H1 (cell line): ENCODE measurements around the gene RPIA. TPM values are rescaled to one million over a fixed set of nuclear protein-coding genes. Genes with fewer than 3 reads are reported as not detected.

Experiments used
- CHD2 ChIP-seq: IDR thresholded peaks from 2 replicates; pipeline ENCODE4 v1.6.1; 2012; ENCODE audit warnings: low read length, improper control_type of control experiment
- CHD7 ChIP-seq: fragments of 300-600 bp; sonication (generic); IDR thresholded peaks from 2 replicates; pipeline ENCODE4 v1.7.1; 2012; ENCODE audit warnings: low read length, moderate library complexity, mild to moderate bottlenecking, inconsistent platforms; ENCODE audit not compliant: insufficient replicate concordance
- POU5F1 ChIP-seq: IDR thresholded peaks from 2 replicates; pipeline ENCODE4 v1.6.1; 2011; ENCODE audit warnings: low read depth, mild to moderate bottlenecking, low read length, moderate library complexity
- TCF12 ChIP-seq: IDR thresholded peaks from 2 replicates; pipeline ENCODE4 v1.6.1; 2011; ENCODE audit warnings: low read depth, mild to moderate bottlenecking, low read length
- polyA plus RNA-seq, 7 experiments: library from polyadenylated mRNA; depleted of rRNA in 3 of 7; stranded (reverse) in 5 of 7; unstranded in 2 of 7; fragments of >200 nt in 5 of 7; fragments of 200-250 nt in 2 of 7; gene quantifications; 1 replicate in 5 of 7; 2 replicates in 1 of 7; 4 replicates in 1 of 7; pipeline versions ENCODE4 v1.2.1 to v1.2.3, GENCODE V29; 2011 to 2013; ENCODE audit warnings: missing spikeins in 2 of 7, mixed read lengths in 2 of 7
- total RNA-seq: library from RNA; stranded (reverse); fragmentation: NEBNext Ultra II Directional; extraction: Animal tissue kit (Norgen Biotek cat#: 25700); gene quantifications from 2 replicates; pipeline ENCODE4 v1.2.1, GENCODE V29; 2021

The RPIA gene
- total and polyA plus RNA-seq, 2 of the 8 experiments (the other 6 are each of a cell fraction or from before 2014, with no cell fraction given) = 13.1 to 24.0 TPM

- TF ChIP-seq CHD7 = no peak
- no peak for TF ChIP-seq POU5F1
- TF ChIP-seq TCF12 = no peak
- no peak for TF ChIP-seq CHD2
These were observed 45.9 kb downstream of the RPIA start (continued) for GRCh38 chr2:88737385-88737784.
